HG03159 (cell line): Measurements from ENCODE around the gene SLC25A34.

Experiments
- ATAC-seq: cut with Tn5 transposase; IDR thresholded peaks from one replicate; pipeline ENCODE4 v1.9.1; 2021; ENCODE audit warnings: mild to moderate bottlenecking, moderate library complexity; ENCODE audit not compliant: unreplicated experiment

Gene SLC25A34

DNA sequence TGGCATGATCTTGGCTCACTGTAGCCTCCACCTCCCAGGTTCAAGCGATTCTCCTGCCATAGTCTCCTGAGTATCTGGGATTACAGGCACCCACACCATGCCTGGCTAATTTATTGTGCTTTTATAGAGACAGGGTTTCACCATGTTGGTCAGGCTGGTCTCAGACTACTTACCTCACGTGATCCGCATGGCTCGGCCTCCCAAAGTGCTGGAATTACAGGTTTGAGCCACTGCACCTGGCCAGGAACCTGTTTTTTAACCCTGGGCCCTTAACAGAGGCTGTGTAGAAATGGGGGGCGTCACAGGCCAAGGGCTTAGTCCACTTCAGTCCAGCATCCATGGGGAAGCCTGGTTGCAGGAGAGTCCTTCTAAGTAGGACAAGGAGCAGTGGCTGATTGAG lies 31.9 kb downstream of the SLC25A34 start:
- no peak for ATAC-seq

DNA sequence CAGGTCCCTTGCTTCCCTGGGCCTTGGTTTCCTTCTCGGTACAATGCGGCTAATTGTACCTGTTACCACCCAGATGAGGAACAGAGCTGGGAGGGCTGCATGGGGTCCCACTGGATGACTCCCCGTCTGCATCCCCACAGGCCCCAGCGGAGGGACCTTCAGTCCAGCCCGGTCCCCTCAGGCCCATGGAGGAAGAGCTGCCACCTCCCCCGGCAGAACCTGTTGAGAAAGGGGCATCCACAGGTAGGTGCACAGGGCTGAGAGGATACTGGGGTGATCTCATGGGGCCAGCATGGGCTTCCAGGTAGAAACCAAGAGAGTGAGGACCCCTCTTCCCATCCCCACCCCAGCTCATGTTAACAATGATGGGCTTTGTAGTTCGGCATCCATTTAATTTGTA lies 32.3 kb downstream of the SLC25A34 start:
- no peak for ATAC-seq

DNA sequence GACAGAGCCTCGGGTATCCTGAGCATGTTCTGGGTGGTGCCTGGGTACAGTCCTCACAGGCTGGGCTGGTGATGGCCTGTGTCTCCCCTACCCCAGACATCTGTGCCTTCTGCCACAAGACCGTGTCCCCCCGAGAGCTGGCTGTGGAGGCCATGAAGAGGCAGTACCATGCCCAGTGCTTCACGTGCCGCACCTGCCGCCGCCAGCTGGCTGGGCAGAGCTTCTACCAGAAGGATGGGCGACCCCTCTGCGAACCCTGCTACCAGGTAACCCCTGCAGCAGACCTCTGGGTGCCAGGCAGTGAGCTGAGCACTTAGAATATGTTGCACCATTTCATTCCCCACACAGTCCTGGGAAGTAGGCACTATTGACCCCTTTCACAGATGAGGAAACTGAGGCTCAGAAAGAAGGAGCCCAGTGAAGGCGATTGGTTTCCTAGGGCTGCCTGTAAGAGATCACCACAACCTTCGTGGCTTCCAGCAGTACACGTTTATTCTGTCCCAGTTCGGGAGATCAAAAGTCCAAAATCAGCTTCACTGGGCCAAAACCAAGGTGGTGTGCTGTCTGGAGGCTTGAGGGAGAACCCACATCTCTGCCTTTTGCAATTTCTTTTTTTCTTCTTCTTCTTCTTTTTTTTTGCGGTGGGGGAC lies 34.4 kb downstream of the SLC25A34 start:
- ATAC-seq = no peak

DNA sequence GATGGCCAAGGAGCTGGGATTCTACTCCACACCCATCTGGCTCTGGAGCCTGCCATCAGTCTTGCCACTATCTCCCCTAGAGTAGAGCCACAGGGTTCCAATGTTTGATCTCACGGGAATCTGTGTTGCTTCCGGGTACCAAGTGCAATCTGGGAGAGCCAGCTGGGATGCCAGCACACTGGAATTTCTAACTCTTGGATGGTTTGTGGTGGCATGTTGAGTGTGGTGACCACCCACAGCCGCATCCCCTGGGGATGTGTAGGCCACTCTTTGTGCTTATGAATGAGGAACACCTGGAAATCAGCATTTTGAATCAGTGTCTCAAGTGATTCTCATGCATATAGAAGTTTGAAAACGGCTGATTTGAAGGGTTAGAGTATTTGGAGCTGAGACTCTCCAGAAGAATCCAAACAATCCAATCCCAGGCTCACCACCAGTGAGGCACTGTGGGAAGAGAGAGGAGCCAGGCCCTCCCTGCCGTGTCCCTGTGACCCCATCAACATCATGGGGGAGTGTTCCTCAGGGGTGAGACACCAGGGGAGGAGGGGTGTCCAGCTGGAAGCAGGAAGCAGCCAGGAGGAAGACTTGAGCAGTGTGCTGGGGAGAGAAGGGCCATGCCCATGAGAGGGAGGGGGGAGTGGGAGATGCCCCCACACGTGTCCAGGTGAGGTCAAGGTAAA lies 35.9 kb downstream of the SLC25A34 start:
- no peak for ATAC-seq

DNA sequence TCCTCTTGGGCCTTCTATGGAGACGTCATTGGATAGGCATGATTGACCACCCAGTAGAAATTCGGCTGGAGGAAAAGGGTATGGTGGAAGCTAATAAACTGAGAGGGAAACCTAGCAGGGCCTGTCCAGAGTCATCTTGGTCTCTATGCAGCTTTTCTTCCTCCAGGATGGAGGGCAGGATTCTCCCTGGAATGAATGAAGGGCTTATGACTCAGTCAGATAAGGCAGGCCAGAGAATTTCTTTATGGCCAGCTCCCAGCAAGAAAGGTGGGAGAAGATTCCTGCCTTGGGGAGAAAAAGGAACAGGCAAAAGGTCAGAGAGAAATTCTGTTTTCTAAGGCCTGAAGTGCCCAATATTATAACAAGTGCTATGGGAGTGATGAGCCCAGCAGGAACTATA lies 39.6 kb downstream of the SLC25A34 start:
- no peak for ATAC-seq

DNA sequence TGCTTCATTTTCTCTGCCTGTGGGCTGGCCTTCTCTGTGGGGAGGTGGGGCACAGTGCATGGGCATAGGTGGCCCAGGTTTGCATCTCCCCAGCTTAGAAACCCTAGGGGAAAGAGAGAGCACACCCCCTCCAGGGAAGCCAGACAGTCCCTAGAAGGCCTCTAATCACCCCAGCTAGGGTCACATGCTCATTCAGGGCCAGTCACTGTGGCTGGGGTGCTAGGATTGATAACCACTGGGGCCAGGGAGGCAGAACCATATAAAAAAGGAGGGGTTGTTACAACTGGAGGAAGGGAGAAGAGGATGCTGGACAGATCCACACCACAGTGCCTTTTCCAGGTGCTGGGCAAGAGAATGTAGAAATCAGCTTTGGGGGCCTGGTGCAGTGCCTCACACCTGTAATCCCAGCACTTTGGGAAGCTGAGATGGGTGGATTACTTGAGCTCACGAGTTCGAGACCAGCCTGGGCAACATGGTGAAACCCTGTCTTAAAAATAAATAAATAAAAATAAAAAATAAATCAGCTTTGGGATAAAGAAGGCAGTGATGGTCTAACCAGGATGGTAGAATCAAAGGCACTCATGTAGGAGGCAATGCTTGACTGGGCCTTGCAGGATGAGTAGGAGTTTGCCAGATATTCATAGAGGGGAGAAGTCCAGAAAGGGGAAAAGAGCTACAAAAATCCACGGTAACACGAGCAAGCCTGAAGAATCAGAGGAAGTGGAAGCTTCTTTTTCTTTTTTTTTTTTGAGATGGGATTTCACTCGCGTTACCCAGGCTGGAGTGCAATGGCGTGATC lies 42.0 kb downstream of the SLC25A34 start:
- no peak for ATAC-seq

DNA sequence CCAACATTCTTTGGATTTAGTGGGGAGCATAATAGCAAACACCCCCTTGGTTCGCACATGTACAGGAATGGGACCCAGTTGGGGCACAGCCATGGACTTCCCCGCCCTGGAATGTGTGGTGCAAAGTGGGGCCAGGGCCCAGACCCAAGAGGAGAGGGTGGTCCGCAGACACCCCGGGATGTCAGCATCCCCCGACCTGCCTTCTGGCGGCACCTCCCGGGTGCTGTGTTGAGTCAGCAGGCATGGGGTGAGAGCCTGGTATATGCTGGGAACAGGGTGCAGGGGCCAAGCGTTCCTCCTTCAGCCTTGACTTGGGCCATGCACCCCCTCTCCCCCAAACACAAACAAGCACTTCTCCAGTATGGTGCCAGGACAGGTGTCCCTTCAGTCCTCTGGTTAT lies 49.6 kb downstream of the SLC25A34 start:
- ATAC-seq = no peak

DNA sequence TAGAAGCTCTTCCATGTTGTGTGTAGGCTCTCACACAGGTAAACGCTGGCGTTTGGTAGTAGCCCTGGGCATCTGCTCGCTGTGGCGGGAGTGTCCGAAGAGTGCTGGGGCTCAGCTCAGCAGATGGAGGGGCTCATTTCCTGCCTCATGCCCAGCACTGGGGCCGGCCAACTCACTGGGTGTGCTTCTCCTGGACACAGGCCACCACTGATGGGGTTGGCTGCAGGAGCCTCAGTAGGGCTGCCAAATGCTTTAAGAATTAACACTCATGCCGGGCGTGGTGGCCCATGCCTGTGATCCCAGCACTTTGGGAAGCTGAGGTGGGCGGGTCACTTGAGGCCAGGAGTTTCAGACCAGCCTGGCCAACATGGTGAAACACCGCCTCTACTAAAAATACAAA lies 50.5 kb downstream of the SLC25A34 start:
- ATAC-seq = no peak

DNA sequence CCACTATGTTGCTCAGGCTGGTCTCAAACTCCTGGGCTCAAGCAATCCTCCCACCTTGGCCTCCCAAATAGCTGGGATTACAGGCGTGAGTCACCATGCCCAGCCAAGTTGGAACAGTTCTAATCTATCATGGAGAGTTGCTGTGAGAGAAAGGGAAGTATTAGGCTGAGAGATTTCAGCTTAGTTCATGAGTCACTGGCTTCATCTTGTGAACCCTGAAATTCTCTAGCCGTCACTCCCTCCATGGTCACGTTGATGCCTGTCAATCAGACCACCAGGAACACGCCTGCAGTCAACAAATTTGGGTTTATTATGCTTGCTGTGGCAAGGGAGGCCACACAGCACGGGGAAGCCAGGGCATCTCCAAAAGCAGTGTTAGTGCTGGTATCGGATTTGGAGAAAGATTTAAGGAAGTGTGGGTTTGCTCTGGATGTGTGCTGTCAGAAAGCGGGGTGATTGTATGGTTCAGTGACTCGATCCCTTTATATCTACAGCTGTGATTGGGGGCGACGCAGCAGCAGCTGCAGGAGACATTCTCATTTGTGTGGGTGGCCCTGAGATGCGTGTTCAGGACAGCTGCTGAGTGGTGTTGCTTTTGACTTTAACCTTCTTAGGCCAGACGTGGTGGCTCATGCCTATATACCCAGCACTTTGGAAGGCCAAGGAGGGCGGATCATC lies 52.7 kb downstream of the SLC25A34 start:
- no peak for ATAC-seq
